ENCODE results near the gene PSMD11.

PSMD11 gene

GRCh38 chr17:32527146-32527545 lies 82.8 kb downstream of the PSMD11 start:
- no peak overlapping the region for H3K27ac ChIP-seq
- TF ChIP-seq, protein P1, sequence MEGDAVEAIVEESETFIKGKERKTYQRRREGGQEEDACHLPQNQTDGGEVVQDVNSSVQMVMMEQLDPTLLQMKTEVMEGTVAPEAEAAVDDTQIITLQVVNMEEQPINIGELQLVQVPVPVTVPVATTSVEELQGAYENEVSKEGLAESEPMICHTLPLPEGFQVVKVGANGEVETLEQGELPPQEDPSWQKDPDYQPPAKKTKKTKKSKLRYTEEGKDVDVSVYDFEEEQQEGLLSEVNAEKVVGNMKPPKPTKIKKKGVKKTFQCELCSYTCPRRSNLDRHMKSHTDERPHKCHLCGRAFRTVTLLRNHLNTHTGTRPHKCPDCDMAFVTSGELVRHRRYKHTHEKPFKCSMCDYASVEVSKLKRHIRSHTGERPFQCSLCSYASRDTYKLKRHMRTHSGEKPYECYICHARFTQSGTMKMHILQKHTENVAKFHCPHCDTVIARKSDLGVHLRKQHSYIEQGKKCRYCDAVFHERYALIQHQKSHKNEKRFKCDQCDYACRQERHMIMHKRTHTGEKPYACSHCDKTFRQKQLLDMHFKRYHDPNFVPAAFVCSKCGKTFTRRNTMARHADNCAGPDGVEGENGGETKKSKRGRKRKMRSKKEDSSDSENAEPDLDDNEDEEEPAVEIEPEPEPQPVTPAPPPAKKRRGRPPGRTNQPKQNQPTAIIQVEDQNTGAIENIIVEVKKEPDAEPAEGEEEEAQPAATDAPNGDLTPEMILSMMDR (conservative IDR thresholded peaks at IDR 0.05), result no peak
- TF ChIP-seq ZFX (IDR thresholded peaks at IDR 0.05), result no peak

- TF ChIP-seq ZFX (IDR thresholded peaks at IDR 0.05), result no peak
- TF ChIP-seq, protein P1 (conservative IDR thresholded peaks at IDR 0.05), result no peak
- H3K27ac ChIP-seq, result no peak overlapping the region
Measured at GRCh38 chr17:32528825-32529224, 84.5 kb downstream of the PSMD11 start.

DNA sequence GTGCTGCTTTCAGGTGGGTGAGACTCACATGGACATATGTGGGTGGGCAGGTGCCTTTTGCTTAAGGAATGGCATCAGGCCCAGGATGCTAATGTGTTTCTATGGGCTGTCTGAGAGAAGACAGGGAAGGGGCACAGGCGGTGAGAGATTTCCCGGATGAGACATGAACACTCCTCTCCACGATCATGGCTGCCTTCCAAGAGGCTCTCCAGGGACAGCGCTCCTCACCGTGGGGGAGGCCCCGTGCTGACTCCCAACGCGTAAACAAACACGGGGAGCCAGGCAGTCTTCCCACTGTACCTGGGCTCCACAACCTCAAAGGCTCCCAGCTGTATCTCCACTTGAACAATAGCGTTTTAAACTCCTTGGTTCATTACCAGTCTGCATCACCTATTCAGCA lies 85.3 kb downstream of the PSMD11 start:
- H3K27ac ChIP-seq, result no peak overlapping the region
- no peak for TF ChIP-seq ZFX (IDR thresholded peaks at IDR 0.05)
- TF ChIP-seq, protein P1 (conservative IDR thresholded peaks at IDR 0.05), result no peak
